OCI-LY3 (cell line): ENCODE measurements around the gene CD59.
A peak's percentile ranks its signal among the peaks of the same experiment; 100 is the strongest.
"Not testable (repeated sequence)": the region's sequence is repeated elsewhere in the genome, so short reads cannot be mapped to it uniquely, and the experiment has no call there.

Experiments
- H2AFZ ChIP-seq: fragments of 200-600, 300-600 bp; shearing (Covaris generic); 2 replicates; pipeline ENCODE4 v1.6.0; 2014; ENCODE audit warnings: antibody characterized with exemption, low read depth, low read length
- H3K27ac ChIP-seq: fragments of 200-600, 300-600 bp; sonication (generic); 2 replicates; pipeline ENCODE4 v1.5.1; 2014; ENCODE audit warnings: mild to moderate bottlenecking, low read length, moderate library complexity, mixed read lengths
- H3K27me3 ChIP-seq: fragments of 200-600, 300-600 bp; sonication (generic); 2 replicates; pipeline ENCODE4 v1.6.1; 2014; ENCODE audit warnings: low read depth, low read length, mixed read lengths
- H3K36me3 ChIP-seq: fragments of 200-600, 300-600 bp; sonication (generic); replicated peaks from 2 replicates; pipeline ENCODE3; 2014; ENCODE audit warnings: low read depth, low read length, mixed read lengths
- H3K4me1 ChIP-seq: fragments of 300-600, 200-600 bp; sonication (generic); 2 replicates; pipeline ENCODE4 v1.6.1; 2014; ENCODE audit warnings: low read length, mixed read lengths
- H3K4me2 ChIP-seq: fragments of 200-600, 300-600 bp; sonication (generic); 2 replicates; pipeline ENCODE4 v1.6.1; 2014; ENCODE audit warnings: low read length, mixed read lengths
- H3K4me3 ChIP-seq: fragments of 300-600, 200-600 bp; sonication (generic); 2 replicates; pipeline ENCODE4 v1.5.1; 2014; ENCODE audit warnings: antibody characterized with exemption, mild to moderate bottlenecking, low read length, moderate library complexity
- H3K79me2 ChIP-seq: fragments of 300-600, 200-600 bp; shearing (Covaris generic); 2 replicates; pipeline ENCODE4 v1.6.1; 2014; ENCODE audit warnings: mild to moderate bottlenecking, low read length, mixed read lengths
- H3K9ac ChIP-seq: fragments of 300-600, 200-600 bp; shearing (Covaris generic); 2 replicates; pipeline ENCODE4 v1.6.0; 2014; ENCODE audit warnings: mild to moderate bottlenecking, low read length, moderate library complexity
- H3K9me3 ChIP-seq: fragments of 200-600, 300-600 bp; shearing (Covaris generic); 2 replicates; pipeline ENCODE4 v1.6.1; 2014; ENCODE audit warnings: low read length, mixed read lengths; ENCODE audit not compliant: insufficient read depth
- H4K20me1 ChIP-seq: fragments of 200-600, 300-600 bp; sonication (generic); 2 replicates; pipeline ENCODE4 v1.6.1; 2016; ENCODE audit warnings: low read length, mixed read lengths; ENCODE audit not compliant: insufficient read depth
- EZH2phosphoT487 ChIP-seq: fragments of 200-600 bp; shearing (Covaris generic); IDR thresholded peaks from 2 replicates; pipeline ENCODE4 v1.6.1; 2018; ENCODE audit warnings: antibody characterized with exemption, mixed run types, low read depth
- TF ChIP-seq, protein P1 (sequence below): fragments of 200-600, 300-600 bp; sonication (generic); IDR thresholded peaks from 2 replicates; pipeline ENCODE4 v1.5.1; 2014; ENCODE audit warnings: antibody characterized with exemption, low read length, low read depth

CD59 gene

GRCh38 chr11:33731723-33732531, 4.3 kb downstream of the CD59 start:
- H3K4me3 ChIP-seq = peak overlapping the region; percentile 48
- H3K27ac ChIP-seq = peak overlapping the region; percentile 71
- H3K9me3 ChIP-seq = no peaks in the 10 kb centered on the region
- H3K79me2 ChIP-seq = peaks cover 71% of the 10 kb centered on the region
- H3K9ac ChIP-seq = peak overlapping the region; percentile 30; the same call in 1 of the 2 replicates
- H3K27me3 ChIP-seq = no peaks in the 10 kb centered on the region
- peaks cover 8% of the 10 kb centered on the region; the same call in 1 of the 2 replicates for H4K20me1 ChIP-seq
- H3K36me3 ChIP-seq = peaks cover 21% of the 10 kb centered on the region
- peaks cover 42% of the 10 kb centered on the region for H3K4me1 ChIP-seq
- TF ChIP-seq, protein P1, sequence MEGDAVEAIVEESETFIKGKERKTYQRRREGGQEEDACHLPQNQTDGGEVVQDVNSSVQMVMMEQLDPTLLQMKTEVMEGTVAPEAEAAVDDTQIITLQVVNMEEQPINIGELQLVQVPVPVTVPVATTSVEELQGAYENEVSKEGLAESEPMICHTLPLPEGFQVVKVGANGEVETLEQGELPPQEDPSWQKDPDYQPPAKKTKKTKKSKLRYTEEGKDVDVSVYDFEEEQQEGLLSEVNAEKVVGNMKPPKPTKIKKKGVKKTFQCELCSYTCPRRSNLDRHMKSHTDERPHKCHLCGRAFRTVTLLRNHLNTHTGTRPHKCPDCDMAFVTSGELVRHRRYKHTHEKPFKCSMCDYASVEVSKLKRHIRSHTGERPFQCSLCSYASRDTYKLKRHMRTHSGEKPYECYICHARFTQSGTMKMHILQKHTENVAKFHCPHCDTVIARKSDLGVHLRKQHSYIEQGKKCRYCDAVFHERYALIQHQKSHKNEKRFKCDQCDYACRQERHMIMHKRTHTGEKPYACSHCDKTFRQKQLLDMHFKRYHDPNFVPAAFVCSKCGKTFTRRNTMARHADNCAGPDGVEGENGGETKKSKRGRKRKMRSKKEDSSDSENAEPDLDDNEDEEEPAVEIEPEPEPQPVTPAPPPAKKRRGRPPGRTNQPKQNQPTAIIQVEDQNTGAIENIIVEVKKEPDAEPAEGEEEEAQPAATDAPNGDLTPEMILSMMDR = no peak
- no peak for TF ChIP-seq EZH2phosphoT487
- peak overlapping the region; percentile 74 for H3K4me2 ChIP-seq
- H2AFZ ChIP-seq = no peak overlapping the region

GRCh38 chr11:33730716-33731115, 5.5 kb downstream of the CD59 start:
- no peak overlapping the region for H2AFZ ChIP-seq
- H3K4me2 ChIP-seq = no peak overlapping the region
- H4K20me1 ChIP-seq = peaks cover 8% of the 10 kb centered on the region; the same call in 1 of the 2 replicates
- no peak overlapping the region for H3K27ac ChIP-seq
- no peak overlapping the region for H3K4me3 ChIP-seq
- peaks cover 73% of the 10 kb centered on the region for H3K79me2 ChIP-seq
- H3K4me1 ChIP-seq = peaks cover 36% of the 10 kb centered on the region
- H3K27me3 ChIP-seq = no peaks in the 10 kb centered on the region
- no peak overlapping the region for H3K9ac ChIP-seq
- no peaks in the 10 kb centered on the region for H3K9me3 ChIP-seq
- TF ChIP-seq EZH2phosphoT487 = no peak
- TF ChIP-seq, protein P1 = no peak
- H3K36me3 ChIP-seq = peaks cover 21% of the 10 kb centered on the region

DNA sequence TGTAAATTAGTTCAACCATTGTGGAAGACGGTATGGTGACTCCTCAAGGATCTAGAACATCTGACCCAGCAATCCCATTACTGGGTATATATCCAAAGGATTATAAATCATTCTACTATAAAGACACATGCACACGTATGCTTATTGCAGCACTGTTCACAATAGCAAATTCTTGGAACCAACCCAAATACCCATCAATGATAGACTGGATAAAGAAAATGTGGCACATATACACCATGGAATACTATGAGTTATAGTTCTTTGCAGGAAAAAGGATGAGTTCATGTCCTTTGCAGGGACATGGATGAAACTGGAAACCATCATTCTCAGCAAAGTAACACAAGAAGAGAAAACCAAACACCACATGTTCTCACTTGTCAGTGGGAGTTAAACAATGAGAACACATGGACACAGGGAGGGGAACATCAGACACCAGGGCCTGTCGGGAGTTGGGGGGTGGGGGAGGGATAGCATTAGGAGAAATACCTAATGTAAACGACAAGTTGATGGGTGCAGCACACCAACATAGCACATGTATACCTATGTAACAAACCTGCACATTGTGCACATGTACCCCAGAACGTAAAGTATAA, 7.1 kb downstream of the CD59 start:
- not testable (repeated sequence) for H3K4me3 ChIP-seq, H3K27me3 ChIP-seq, H3K4me2 ChIP-seq, H2AFZ ChIP-seq, H3K27ac ChIP-seq, H3K9me3 ChIP-seq, H3K9ac ChIP-seq
- H4K20me1 ChIP-seq = peaks cover 22% of the 10 kb centered on the region
- peaks cover 18% of the 10 kb centered on the region for H3K36me3 ChIP-seq
- peaks cover 75% of the 10 kb centered on the region for H3K79me2 ChIP-seq
- peaks cover 31% of the 10 kb centered on the region for H3K4me1 ChIP-seq

DNA sequence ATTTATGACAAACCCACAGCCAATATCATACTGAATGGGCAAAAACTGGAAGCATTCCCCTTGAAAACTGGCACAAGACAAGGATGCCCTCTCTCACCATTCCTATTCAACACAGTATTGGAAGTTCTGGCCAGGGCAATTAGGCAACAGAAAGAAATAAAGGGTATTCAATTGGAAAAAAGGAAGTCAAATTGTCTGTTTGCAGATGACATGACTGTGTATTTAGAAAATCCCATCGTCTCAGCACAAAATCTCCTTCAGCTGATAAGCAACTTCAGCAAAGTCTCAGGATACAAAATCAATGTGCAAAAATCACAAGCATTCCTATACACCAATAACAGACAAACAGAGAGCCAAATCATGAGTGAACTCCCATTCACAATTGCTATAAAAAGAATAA, 8.7 kb downstream of the CD59 start:
- Histone ChIP-seq H4K20me1 (peaks cover 38% of the 10 kb centered on the region), H3K79me2 (peaks cover 77% of the 10 kb centered on the region), H3K4me1 (peaks cover 28% of the 10 kb centered on the region), H3K36me3 (peaks cover 15% of the 10 kb centered on the region)
- not testable (repeated sequence) for H3K4me2 ChIP-seq, H3K27me3 ChIP-seq, H3K9me3 ChIP-seq, H3K9ac ChIP-seq, H2AFZ ChIP-seq, H3K27ac ChIP-seq, H3K4me3 ChIP-seq

GRCh38 chr11:33725496-33725895, 10.7 kb downstream of the CD59 start:
- Histone ChIP-seq H3K79me2 (peaks cover 61% of the 10 kb centered on the region), H3K4me3 (no peak overlapping the region), H3K9me3 (no peaks in the 10 kb centered on the region), H3K4me2 (no peak overlapping the region), H3K4me1 (peaks cover 15% of the 10 kb centered on the region), H3K27ac (no peak overlapping the region), H3K27me3 (no peaks in the 10 kb centered on the region), H4K20me1 (peaks cover 38% of the 10 kb centered on the region), H3K9ac (no peak overlapping the region), H2AFZ (no peak overlapping the region), H3K36me3 (peaks cover 19% of the 10 kb centered on the region)
- TF ChIP-seq EZH2phosphoT487 = no peak
- TF ChIP-seq, protein P1 = no peak
